Thoracic aorta (tissue), 2 donors: ENCODE results near the gene NRP2. TPM values are rescaled to one million over a fixed set of nuclear protein-coding genes. Genes with fewer than 3 reads are reported as not detected.

Experiments used
- ATAC-seq: fragments of 150-250 bp; one replicate; pipeline ENCODE4 v1.8.0; 2017; ENCODE audit warnings: low read depth; ENCODE audit not compliant: insufficient number of reproducible peaks, low FRiP score
- DNase-seq: peaks from one replicate; pipeline ENCODE4 v3.0.0-alpha.2; 2020; ENCODE audit warnings: low spot score
- H3K27ac ChIP-seq, 2 donors: fragments of 200-600 bp; sonication (generic); 1 replicate in 1 of 2; 2 replicates in 1 of 2; pipeline ENCODE4 v1.5.1; 2016; ENCODE audit warnings: mild to moderate bottlenecking in 2 of 2, moderate library complexity in 2 of 2
- H3K27me3 ChIP-seq: fragments of 200-600 bp; sonication (generic); replicated peaks from 2 replicates; pipeline ENCODE4 v1.6.0; 2016; ENCODE audit warnings: mild to moderate bottlenecking; ENCODE audit not compliant: insufficient read depth
- H3K36me3 ChIP-seq: fragments of 200-600 bp; sonication (generic); one replicate; pipeline ENCODE4 v1.5.1; 2016
- H3K4me1 ChIP-seq, 2 donors: fragments of 200-600 bp; sonication (generic); 1 replicate in 1 of 2; 2 replicates in 1 of 2; pipeline versions ENCODE4 v1.5.1 to v1.6.0; 2016; ENCODE audit warnings: low read depth in 2 of 2, mild to moderate bottlenecking in 1 of 2; ENCODE audit not compliant: control insufficient read depth in 1 of 2
- H3K4me3 ChIP-seq: fragments of 200-600 bp; sonication (generic); 2 replicates; pipeline ENCODE4 v1.5.1; 2016; ENCODE audit warnings: mild to moderate bottlenecking
- H3K9me3 ChIP-seq: fragments of 200-600 bp; sonication (generic); 2 replicates; pipeline ENCODE4 v1.5.1; 2016
- CTCF ChIP-seq: fragments of 200-600 bp; sonication (generic); IDR thresholded peaks from one replicate; pipeline ENCODE4 v1.5.1; 2019; ENCODE audit warnings: antibody characterized with exemption
- total RNA-seq, 2 donors: library from RNA; depleted of rRNA; stranded (reverse); fragments of >200 nt; gene quantifications; one replicate each; pipeline versions ENCODE4 v1.1.0 to v1.2.3, GENCODE V29; 2016

The NRP2 gene
- total RNA-seq, 2 donors from 2014 or later, result 73.5 to 75.1 TPM

GRCh38 chr2:205836477-205837221 lies 154.3 kb downstream of the NRP2 start:
- H3K4me3 ChIP-seq, result no peak overlapping the region
- H3K27ac ChIP-seq, result no peak overlapping the region
- no peak for DNase-seq
- TF ChIP-seq CTCF, result no peak
- H3K36me3 ChIP-seq, result no peaks in the 10 kb centered on the region
- H3K27me3 ChIP-seq, result no peaks in the 10 kb centered on the region
- no peaks in the 10 kb centered on the region for H3K9me3 ChIP-seq
- peaks cover 0 to 7% of the 10 kb centered on the region in 2 donors for H3K4me1 ChIP-seq
- ATAC-seq, result no peak

- no peak for DNase-seq
- Histone ChIP-seq H3K27ac (no peak overlapping the region), H3K4me3 (no peak overlapping the region), H3K27me3 (no peaks in the 10 kb centered on the region), H3K36me3 (no peaks in the 10 kb centered on the region), H3K4me1 (peaks cover 0 to 7% of the 10 kb centered on the region in 2 donors), H3K9me3 (no peaks in the 10 kb centered on the region)
- TF ChIP-seq CTCF, result no peak
- ATAC-seq, result no peak
Observed at GRCh38 chr2:205837663-205838062, 155.4 kb downstream of the NRP2 start.

GRCh38 chr2:205845446-205845845 lies 163.1 kb downstream of the NRP2 start:
- H3K4me1 ChIP-seq, result no peaks in the 10 kb centered on the region

More at GRCh38 chr2:205845446-205845845, 163.1 kb downstream of the NRP2 start:
- no peak for TF ChIP-seq CTCF
- Histone ChIP-seq H3K4me3 (no peak overlapping the region), H3K36me3 (no peaks in the 10 kb centered on the region), H3K27ac (no peak overlapping the region), H3K9me3 (no peaks in the 10 kb centered on the region), H3K27me3 (no peaks in the 10 kb centered on the region)
- no peak for ATAC-seq
- no peak for DNase-seq
